ENCODE measurements around the gene PSPH.
"Not testable (repeated sequence)": the region's sequence is repeated elsewhere in the genome, so short reads cannot be mapped to it uniquely, and the experiment has no call there.

Gene PSPH

GRCh38 chr7:56033671-56034432 lies 17.4 kb downstream of the PSPH start:
- H3K4me3 ChIP-seq (replicated peaks in 1 of 2; ENCODE audit: low read depth in 2 of 2, low read length in 2 of 2), result peak overlapping the region; percentile 63 to 71
- peak; percentile 71 to 78 for DNase-seq (ENCODE audit: low read depth in 2 of 2)
- TF ChIP-seq, protein P1, sequence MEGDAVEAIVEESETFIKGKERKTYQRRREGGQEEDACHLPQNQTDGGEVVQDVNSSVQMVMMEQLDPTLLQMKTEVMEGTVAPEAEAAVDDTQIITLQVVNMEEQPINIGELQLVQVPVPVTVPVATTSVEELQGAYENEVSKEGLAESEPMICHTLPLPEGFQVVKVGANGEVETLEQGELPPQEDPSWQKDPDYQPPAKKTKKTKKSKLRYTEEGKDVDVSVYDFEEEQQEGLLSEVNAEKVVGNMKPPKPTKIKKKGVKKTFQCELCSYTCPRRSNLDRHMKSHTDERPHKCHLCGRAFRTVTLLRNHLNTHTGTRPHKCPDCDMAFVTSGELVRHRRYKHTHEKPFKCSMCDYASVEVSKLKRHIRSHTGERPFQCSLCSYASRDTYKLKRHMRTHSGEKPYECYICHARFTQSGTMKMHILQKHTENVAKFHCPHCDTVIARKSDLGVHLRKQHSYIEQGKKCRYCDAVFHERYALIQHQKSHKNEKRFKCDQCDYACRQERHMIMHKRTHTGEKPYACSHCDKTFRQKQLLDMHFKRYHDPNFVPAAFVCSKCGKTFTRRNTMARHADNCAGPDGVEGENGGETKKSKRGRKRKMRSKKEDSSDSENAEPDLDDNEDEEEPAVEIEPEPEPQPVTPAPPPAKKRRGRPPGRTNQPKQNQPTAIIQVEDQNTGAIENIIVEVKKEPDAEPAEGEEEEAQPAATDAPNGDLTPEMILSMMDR (IDR thresholded peaks at IDR 0.05; ENCODE audit: low read depth, low read length), result peak; percentile 56

- not testable (repeated sequence) for DNase-seq (ENCODE audit: low read depth in 2 of 2); H3K4me3 ChIP-seq (replicated peaks in 1 of 2; ENCODE audit: low read depth in 2 of 2, low read length in 2 of 2)
Observed at GRCh38 chr7:56032578-56032977, 18.7 kb downstream of the PSPH start.

GRCh38 chr7:56031556-56031955 lies 19.7 kb downstream of the PSPH start:
- DNase-seq (ENCODE audit: low read depth in 2 of 2); H3K4me3 ChIP-seq (replicated peaks in 1 of 2; ENCODE audit: low read depth in 2 of 2, low read length in 2 of 2): not testable (repeated sequence)

DNA sequence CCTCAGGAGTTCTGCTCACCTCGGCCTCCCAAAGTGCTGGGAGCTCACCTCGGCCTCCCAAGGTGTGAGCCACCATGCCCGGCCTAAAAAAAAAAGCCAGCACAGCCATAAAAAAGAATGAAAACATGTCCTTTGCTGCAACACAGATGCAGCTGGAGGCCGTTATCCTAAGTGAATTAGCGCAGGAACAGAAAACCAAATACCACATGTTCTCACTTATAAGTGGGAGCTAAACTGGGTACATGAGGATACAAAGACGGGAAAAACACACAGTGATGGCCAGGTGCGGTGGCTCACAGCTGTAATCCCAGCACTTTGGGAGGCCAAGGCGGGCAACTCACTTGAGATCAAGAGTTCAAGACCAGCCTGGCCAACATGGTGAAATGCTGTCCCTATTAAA lies 20.9 kb downstream of the PSPH start:
- no peak overlapping the region for H3K4me3 ChIP-seq (replicated peaks in 1 of 2; ENCODE audit: low read depth in 2 of 2, low read length in 2 of 2)
- TF ChIP-seq, protein P1 (IDR thresholded peaks at IDR 0.05; ENCODE audit: low read depth, low read length), result no peak
- no peak for DNase-seq (ENCODE audit: low read depth in 2 of 2)

DNA sequence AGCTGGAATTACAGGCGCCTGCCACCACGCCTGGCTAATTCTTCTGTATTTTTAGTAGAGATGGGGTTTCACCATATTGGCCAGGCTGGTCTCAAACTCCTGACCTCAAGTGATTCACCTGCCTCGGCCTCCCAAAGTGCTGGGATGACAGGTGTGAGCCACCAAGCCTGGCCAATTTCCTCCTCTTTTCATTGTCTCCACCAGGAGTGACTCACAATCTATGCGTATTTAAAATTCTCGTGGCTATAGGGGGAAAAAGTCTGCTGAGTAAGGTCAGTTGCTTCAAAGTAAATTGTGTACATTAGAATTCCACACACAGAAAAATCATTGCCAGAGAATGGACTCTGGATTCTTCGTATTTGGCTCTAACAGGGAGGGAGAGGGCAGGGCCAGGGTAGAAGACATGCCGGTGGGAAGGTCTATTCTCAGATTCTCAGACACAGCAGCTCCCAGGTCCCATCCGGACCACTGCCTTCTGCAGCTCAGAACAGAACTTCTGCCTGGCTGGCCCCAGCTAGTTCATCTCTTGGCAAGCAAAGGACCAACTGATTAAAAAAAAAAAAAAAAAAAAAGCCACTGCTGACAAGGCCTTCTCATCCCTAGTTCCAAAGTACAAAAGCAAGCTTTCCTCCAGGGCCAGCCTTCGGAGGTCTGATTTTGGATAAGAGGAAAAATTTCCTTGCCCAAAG lies 22.2 kb downstream of the PSPH start:
- no peak overlapping the region for H3K4me3 ChIP-seq (replicated peaks in 1 of 2; ENCODE audit: low read depth in 2 of 2, low read length in 2 of 2)
- TF ChIP-seq, protein P1 (IDR thresholded peaks at IDR 0.05; ENCODE audit: low read depth, low read length), result no peak
- DNase-seq (ENCODE audit: low read depth in 2 of 2), result peak in 1 of 2 donors; percentile 52

- no peak for DNase-seq (ENCODE audit: low read depth in 2 of 2)
- TF ChIP-seq, protein P1 (IDR thresholded peaks at IDR 0.05; ENCODE audit: low read depth, low read length), result no peak
- no peak overlapping the region for H3K4me3 ChIP-seq (replicated peaks in 1 of 2; ENCODE audit: low read depth in 2 of 2, low read length in 2 of 2)
Observed at GRCh38 chr7:56026538-56026937, 24.7 kb downstream of the PSPH start.

- DNase-seq (ENCODE audit: low read depth in 2 of 2), result no peak
- no peak overlapping the region for H3K4me3 ChIP-seq (replicated peaks in 1 of 2; ENCODE audit: low read depth in 2 of 2, low read length in 2 of 2)
- TF ChIP-seq, protein P1 (IDR thresholded peaks at IDR 0.05; ENCODE audit: low read depth, low read length), result no peak
Observed at GRCh38 chr7:56023500-56023899, 27.7 kb downstream of the PSPH start.

Measured in cardiac fibroblast (primary cell).